Measurements from ENCODE around the gene ALKBH7.
A peak's percentile ranks its signal among the peaks of the same experiment; 100 is the strongest.

The ALKBH7 gene

GRCh38 chr19:6362027-6362350 is 10.6 kb upstream of the ALKBH7 start:
- in situ Hi-C loops (cut with MboI; ENCODE audit: low pct_unique_long_range_greater_than_20kb, low sequenced_read_pairs) = no loop called here
- DNase-seq = no peak

DNA sequence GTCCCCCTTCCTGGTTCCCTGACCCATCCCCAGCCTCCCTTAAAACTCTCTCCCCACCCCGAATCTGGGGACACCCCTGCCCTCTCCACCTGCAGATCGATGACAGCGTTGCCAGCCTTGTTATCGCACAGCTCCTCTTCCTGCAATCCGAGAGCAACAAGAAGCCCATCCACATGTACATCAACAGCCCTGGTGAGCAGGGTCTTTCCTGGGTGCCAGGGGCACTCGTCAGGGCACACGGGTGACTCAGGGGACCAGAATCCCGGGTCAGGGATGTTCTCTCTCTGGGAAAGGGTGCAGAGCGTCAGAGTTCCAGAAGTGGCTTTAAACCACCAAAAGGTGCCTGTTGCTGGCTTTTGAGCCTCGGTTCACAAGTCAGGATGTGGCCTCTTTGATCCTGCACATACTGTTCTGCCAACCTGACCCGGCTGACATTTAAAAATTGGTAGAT is 10.2 kb upstream of the ALKBH7 start:
- DNase-seq = no peak
- in situ Hi-C loops (cut with MboI; ENCODE audit: low pct_unique_long_range_greater_than_20kb, low sequenced_read_pairs) = no loop called here

DNA sequence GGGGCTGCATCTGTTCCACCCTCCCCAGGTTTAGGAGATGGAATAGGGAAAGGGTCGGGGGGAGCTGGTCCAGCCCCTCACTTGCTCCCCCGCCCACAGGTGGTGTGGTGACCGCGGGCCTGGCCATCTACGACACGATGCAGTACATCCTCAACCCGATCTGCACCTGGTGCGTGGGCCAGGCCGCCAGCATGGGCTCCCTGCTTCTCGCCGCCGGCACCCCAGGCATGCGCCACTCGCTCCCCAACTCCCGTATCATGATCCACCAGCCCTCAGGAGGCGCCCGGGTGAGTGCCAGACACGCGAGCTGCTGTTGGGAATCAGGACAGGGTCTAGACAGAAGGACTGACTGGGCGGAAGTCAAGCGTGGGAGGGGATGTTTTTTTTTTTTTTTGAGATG is 8.2 kb upstream of the ALKBH7 start:
- no peak for DNase-seq
- in situ Hi-C loops (cut with MboI; ENCODE audit: low pct_unique_long_range_greater_than_20kb, low sequenced_read_pairs) = no loop called here

- in situ Hi-C loops (cut with MboI; ENCODE audit: low pct_unique_long_range_greater_than_20kb, low sequenced_read_pairs) = no loop called here
- DNase-seq = peak; percentile 89
Measured at GRCh38 chr19:6373096-6373812, 660 bp downstream of the ALKBH7 start.

GRCh38 chr19:6373813-6374108 is 1.2 kb downstream of the ALKBH7 start:
- in situ Hi-C loops (cut with MboI; ENCODE audit: low pct_unique_long_range_greater_than_20kb, low sequenced_read_pairs) = no loop called here
- DNase-seq = no peak

GRCh38 chr19:6374161-6374709 is 1.6 kb downstream of the ALKBH7 start:
- DNase-seq = no peak
- in situ Hi-C loops (cut with MboI; ENCODE audit: low pct_unique_long_range_greater_than_20kb, low sequenced_read_pairs) = no loop called here

DNA sequence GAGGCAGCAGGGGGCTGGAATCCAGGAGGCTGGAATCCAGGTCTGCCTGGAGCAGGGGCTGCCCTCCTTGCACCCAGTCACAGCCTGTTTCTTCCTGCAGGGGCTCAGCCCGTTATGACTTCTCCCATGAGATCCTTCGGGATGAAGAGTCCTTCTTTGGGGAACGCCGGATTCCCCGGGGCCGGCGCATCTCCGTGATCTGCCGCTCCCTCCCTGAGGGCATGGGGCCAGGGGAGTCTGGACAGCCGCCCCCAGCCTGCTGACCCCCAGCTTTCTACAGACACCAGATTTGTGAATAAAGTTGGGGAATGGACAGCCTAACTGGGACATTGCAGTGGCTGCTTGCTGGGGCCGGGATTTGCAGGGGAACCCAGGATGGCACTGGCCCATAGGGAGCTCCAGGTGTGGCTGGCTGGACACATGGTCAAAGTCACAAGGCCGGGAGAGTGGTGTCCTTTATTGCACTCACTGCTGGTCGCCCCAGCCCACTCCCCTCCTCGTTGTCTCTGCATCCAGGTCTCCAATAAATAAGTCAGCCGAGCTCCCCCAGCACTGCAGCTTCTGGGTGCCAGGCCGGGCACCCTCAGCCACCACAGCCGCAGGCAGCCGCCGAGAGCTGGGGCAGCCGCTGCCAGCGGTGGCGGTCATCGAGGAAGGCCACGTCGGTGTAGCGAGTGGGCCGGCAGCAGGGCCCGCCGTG is 2.3 kb downstream of the ALKBH7 start:
- no peak for DNase-seq
- in situ Hi-C loops (cut with MboI; ENCODE audit: low pct_unique_long_range_greater_than_20kb, low sequenced_read_pairs) = no loop called here

GRCh38 chr19:6375411-6376010 is 2.9 kb downstream of the ALKBH7 start, which contains the start of gene PSPN:
Gene PSPN, minus strand, starts transcription at chr19:6375933. Its CDS starts 84 bp downstream, at chr19:6375849.
- in situ Hi-C loops (cut with MboI; ENCODE audit: low pct_unique_long_range_greater_than_20kb, low sequenced_read_pairs) = no loop called here
- DNase-seq = no peak

DNA sequence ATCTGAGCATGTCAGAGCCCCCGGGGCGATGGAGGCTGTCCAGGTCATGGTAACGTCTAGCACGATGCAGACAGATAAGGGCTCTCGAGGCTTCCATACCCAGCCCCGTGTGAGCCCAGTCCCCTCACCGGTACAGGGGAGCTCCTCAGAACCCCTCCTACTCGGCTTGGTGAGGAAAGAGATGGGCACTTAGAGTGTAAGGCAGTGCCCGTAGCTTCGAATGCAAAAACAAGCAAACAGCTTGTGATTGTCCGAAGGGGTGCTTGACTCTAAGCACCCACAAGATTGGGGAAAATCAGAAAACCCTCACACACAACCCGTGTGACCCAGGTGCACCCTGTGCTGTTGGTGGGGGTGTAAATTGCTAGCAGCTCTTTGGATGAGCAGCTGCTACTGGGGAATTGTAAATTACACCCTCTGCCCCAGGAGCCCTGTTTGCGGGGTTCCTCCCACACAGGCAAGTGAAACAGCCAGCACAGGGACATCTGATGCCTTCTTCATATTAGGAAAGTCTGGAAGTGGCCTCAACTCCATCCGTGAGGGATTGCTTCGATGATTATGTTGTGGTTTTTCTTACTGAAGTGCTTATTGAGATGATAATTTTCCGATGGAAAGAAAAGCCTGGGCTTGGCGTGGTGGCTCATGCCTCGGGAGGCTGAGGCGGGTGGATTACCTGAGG is 4.1 kb downstream of the ALKBH7 start:
- in situ Hi-C loops (cut with MboI; ENCODE audit: low pct_unique_long_range_greater_than_20kb, low sequenced_read_pairs) = no loop called here
- DNase-seq = no peak

- in situ Hi-C loops (cut with MboI; ENCODE audit: low pct_unique_long_range_greater_than_20kb, low sequenced_read_pairs) = no loop called here
- DNase-seq = no peak
Measured at GRCh38 chr19:6378041-6378440, 5.4 kb downstream of the ALKBH7 start.

GRCh38 chr19:6378486-6378885 is 5.9 kb downstream of the ALKBH7 start:
- DNase-seq = no peak
- in situ Hi-C loops (cut with MboI; ENCODE audit: low pct_unique_long_range_greater_than_20kb, low sequenced_read_pairs) = no loop called here

DNA sequence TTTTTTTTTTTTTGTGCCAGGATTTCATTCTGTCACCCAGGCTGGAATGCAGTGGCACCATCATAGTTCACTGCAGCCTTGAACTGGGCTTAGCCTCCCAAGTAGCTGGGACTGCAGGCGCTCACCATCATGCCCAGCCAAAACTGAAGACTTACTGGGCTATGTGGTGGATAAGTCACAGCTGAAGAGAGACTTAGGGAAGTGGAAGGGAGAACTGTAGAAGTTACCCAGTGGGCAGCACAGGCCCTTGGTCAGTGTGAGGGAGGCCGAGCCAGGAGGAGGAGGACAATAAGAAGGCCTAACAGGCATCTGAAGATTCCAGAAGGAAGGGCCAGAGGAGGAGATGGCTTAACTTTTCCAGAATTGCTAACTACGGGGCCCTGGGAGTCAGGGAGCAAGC is 7.2 kb downstream of the ALKBH7 start:
- DNase-seq = no peak
- in situ Hi-C loops (cut with MboI; ENCODE audit: low pct_unique_long_range_greater_than_20kb, low sequenced_read_pairs) = no loop called here

- DNase-seq = no peak
- in situ Hi-C loops (cut with MboI; ENCODE audit: low pct_unique_long_range_greater_than_20kb, low sequenced_read_pairs) = no loop called here
Measured at GRCh38 chr19:6381030-6381750, 8.6 kb downstream of the ALKBH7 start.

GRCh38 chr19:6383188-6383587 is 10.6 kb downstream of the ALKBH7 start:
- in situ Hi-C loops (cut with MboI; ENCODE audit: low pct_unique_long_range_greater_than_20kb, low sequenced_read_pairs) = no loop called here
- no peak for DNase-seq

GRCh38 chr19:6384381-6384780 is 11.8 kb downstream of the ALKBH7 start:
- in situ Hi-C loops (cut with MboI; ENCODE audit: low pct_unique_long_range_greater_than_20kb, low sequenced_read_pairs) = no loop called here
- DNase-seq = no peak

DNA sequence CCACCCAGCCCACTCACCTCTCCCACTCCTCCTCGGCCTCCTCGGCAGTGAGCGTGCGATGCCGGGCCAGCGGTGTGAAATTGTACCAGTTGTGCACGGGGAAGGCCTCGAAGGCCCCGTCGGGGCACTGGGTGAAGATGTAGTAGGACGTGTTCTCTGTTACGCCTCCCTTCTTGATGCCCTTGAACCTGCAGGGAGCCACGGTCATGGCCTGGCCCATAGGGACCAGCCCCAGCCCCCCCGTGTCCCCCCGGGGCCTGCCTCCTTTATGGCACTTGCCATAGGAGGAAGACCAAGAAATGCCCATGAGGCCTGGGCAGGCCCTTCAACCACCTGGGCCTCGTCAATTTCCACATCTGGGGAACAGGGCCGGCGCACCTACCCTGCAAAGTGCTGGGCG is 14.8 kb downstream of the ALKBH7 start:
- in situ Hi-C loops (cut with MboI; ENCODE audit: low pct_unique_long_range_greater_than_20kb, low sequenced_read_pairs) = no loop called here
- DNase-seq = no peak

DNA sequence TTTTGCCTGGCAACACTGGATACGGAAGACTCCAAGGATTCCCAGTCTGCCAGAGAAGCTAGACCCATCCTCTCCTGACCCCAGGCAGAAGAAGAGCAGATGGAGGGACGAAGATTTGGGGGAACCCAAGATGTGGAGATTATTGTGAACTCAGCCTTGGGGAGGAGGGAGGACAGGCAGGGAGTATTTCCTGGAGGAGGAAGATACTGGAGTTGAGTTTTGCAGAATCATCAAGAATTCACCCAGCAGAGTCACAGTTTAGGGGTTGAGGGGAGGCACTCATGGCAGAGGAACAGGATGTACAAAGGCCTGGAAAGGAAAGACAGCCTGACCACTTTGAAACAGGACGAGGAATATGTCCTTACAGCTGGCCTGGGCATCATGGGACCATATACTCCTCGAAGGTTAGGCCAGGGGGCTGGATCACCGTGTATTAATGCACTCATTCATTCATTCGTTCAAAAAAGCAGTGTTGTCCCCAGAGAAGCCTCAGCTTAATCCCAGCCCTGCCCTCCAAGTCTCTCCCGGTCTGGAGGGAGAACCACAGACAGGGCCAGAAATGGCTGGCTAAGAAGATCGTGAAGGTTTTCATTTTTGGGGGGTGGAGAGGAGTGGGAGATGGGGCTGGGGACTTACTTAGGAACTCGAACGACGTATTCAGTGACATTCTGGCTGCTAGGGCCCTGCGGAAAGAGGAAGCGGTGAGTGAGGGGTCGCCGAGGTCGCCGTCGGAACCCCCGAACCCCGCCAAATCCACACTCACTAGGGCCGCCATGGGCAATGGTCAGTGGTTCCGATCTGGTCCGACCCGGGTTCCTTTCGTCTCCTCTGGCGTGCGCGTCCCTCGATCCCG is 19.9 kb downstream of the ALKBH7 start:
- no peak for DNase-seq
- in situ Hi-C loops (cut with MboI; ENCODE audit: low pct_unique_long_range_greater_than_20kb, low sequenced_read_pairs) = no loop called here

Data from KBM-7 (cell line).